NCI-H446 (cell line): ENCODE measurements around the gene VAV1.
"Not testable (repeated sequence)": the region's sequence is repeated elsewhere in the genome, so short reads cannot be mapped to it uniquely, and the experiment has no call there.

Source experiments
- DNase-seq, 2 experiments: peaks; one replicate each; lab custom pipeline; 2025; lab: John Stamatoyannopoulos, UW

The VAV1 gene

GRCh38 chr19:6754653-6755463 lies 17.6 kb upstream of the VAV1 start:
- DNase-seq = no peak

GRCh38 chr19:6760606-6761005 lies 11.9 kb upstream of the VAV1 start:
- no peak for DNase-seq

GRCh38 chr19:6761053-6761676 lies 11.3 kb upstream of the VAV1 start:
- DNase-seq = peak in 1 of 2 experiments; percentile 38

DNA sequence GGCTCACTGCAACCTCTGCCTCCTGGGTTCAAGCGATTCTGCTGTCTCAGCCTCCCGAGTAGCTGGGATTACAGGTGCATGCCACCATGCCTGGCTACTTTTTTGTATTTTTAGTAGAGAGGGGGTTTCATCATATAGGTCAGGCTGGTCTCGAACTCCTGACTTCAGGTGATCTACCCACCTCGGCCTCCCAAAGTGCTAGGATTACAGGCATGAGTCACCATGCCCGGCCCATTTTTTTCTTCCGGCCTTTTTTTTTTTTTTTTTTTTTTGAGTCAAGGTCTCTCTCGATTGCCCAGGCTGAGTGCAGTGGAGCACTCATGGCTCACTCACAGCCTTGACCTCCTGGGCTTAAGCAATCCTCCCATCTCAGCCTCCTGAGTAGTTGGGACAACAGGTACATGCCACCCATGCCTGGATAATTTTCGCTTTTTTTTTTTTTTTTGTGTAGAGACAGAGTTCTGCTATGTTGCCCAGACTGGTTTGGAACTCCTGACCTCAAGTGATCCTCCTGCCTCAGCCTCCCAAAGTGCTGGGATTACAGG lies 10.2 kb upstream of the VAV1 start:
- DNase-seq = not testable (repeated sequence)

GRCh38 chr19:6765738-6766356 lies 6.7 kb upstream of the VAV1 start:
- no peak for DNase-seq

- no peak for DNase-seq
Measured at GRCh38 chr19:6766357-6767080, 6.0 kb upstream of the VAV1 start.

DNA sequence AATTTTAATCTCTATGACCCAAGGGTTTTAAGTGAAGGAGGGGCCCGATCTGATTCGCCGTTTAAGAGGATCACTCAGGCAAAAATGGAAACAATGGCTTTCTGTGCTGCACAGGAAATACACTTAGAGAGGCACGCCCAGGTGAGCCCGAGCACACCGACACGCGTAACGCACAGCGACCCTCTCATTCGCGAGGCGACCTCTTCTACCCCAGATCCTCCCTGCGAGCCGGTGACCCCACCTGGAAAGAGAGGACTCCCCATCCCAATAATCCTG lies 5.5 kb upstream of the VAV1 start:
- DNase-seq = no peak

GRCh38 chr19:6767357-6768235 lies 4.9 kb upstream of the VAV1 start, which contains the start of gene SH2D3A:
Gene SH2D3A (minus strand): TSS chr19:6767435. CDS start chr19:6763748, 3,687 bp downstream.
- no peak for DNase-seq

GRCh38 chr19:6768236-6768785 lies 4.2 kb upstream of the VAV1 start:
- no peak for DNase-seq

DNA sequence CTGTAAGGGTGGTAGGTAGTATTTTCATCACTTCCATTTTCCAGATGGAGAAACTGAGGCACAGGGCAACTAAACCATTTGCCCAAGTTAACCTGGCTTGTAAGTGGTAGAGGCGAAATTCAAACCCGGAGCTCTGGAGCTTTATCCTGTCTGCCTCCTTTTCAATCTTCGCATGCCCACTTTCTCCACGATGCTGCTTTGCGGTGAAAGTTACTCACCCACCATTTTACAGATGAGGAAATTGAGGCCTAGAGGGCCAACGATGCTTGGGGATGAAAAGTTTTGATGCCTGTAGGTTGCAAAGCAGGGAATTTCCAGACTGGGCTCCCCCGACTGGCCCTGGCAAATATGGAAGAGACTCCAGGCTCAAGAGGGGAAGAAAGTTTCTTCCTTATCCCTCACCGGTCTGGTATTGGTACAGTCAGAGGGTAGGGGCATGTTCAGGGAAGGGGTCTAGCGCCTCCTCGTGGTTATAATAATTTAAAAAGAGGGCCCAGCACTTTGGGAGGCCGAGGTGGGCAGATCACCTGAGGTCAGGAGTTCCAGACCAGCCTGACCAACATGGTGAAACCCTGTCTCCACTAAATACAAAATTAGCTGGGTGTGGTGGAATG lies 3.4 kb upstream of the VAV1 start:
- DNase-seq = no peak

GRCh38 chr19:6771648-6772027 lies 870 bp upstream of the VAV1 start:
- DNase-seq = not testable (repeated sequence)

- no peak for DNase-seq
Measured at GRCh38 chr19:6772866-6773322, 386 bp downstream of the VAV1 start.

DNA sequence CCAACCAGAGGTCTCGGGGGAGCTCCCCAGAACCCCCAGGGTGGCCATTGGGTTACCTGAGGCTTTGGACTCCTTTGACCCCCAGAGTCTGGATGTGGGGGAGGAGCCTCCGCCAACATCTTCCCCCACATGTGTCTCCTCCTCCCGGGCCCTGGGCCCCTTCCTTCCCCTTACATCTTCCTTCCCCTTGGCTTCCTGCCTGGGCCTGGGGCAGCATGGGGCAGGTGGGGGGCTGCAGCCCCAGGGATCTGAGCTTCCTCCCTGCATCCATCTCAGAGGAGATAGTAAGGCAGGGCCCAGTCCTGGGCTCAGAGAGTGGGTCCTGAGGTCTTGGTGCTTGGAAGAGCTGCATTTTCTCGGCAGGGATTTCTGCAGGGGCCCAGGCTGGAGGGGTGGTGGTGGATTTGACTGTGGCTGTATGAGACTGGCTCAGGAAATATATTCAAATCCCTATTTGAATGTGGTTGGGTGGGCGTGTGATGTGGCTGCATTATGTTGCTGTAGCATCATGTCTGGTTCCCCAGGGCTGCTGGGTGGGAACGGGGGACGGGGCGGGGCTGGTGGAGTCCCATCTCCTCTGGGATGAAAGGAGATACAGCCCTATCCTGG lies 919 bp downstream of the VAV1 start:
- DNase-seq = no peak

GRCh38 chr19:6774821-6775707 lies 2.6 kb downstream of the VAV1 start:
- DNase-seq = peak; percentile 16 to 62

DNA sequence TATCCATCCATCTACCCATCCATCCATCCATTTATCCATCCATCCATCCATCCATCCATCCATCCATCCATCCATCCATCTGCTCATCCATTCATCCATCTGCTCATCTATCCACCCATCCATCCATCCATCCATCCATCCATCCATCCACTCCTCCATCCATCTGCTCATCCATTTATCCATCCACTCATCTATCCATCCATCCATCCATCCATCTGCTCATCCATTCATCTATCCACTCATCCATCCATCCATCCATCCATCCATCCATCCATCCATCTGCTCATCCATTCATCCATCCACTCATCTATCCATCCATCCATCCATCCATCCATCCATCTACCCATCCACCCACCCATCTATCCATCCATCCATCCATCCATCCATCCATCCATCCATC lies 3.5 kb downstream of the VAV1 start:
- not testable (repeated sequence) for DNase-seq

- no peak for DNase-seq
Measured at GRCh38 chr19:6776999-6777398, 4.5 kb downstream of the VAV1 start.

- DNase-seq = no peak
Measured at GRCh38 chr19:6777434-6777833, 4.9 kb downstream of the VAV1 start.

GRCh38 chr19:6778386-6778785 lies 5.9 kb downstream of the VAV1 start:
- no peak for DNase-seq

GRCh38 chr19:6779206-6779605 lies 6.7 kb downstream of the VAV1 start:
- DNase-seq = no peak
